Skeletal muscle tissue (tissue), 4 donors: ENCODE data around the gene TPRG1. TPM values are rescaled to one million over a fixed set of nuclear protein-coding genes. Genes with fewer than 3 reads are reported as not detected.

Experiments
- H3K27ac ChIP-seq: one replicate; pipeline ENCODE4 v1.7.0; 2013; ENCODE audit warnings: mild to moderate bottlenecking, low read depth, low read length, inconsistent platforms
- H3K27me3 ChIP-seq, 3 donors: one replicate each; pipeline ENCODE4 v1.7.0; 2013; ENCODE audit warnings: low read length in 3 of 3; ENCODE audit not compliant: control insufficient read depth in 3 of 3, insufficient read depth in 3 of 3
- H3K36me3 ChIP-seq, 3 donors: one replicate each; pipeline ENCODE4 v1.7.0; 2013; ENCODE audit warnings: low read length in 3 of 3; ENCODE audit not compliant: control insufficient read depth in 3 of 3, insufficient read depth in 3 of 3
- H3K4me1 ChIP-seq, 3 donors: one replicate each; pipeline ENCODE4 v1.7.0; 2013; ENCODE audit warnings: low read length in 3 of 3, mild to moderate bottlenecking in 3 of 3; ENCODE audit not compliant: control insufficient read depth in 3 of 3, insufficient read depth in 3 of 3
- H3K4me3 ChIP-seq, 3 donors: one replicate each; pipeline ENCODE4 v1.7.0; 2013; ENCODE audit warnings: low read length in 3 of 3
- H3K9ac ChIP-seq, 3 donors: one replicate each; pipeline ENCODE4 v1.7.0; 2013; ENCODE audit warnings: low read length in 3 of 3, mild to moderate bottlenecking in 3 of 3, moderate library complexity in 2 of 3, low read depth in 1 of 3
- H3K9me3 ChIP-seq, 3 donors: one replicate each; pipeline ENCODE4 v1.7.0; 2013; ENCODE audit warnings: low read length in 3 of 3; ENCODE audit not compliant: control insufficient read depth in 3 of 3
- total RNA-seq: library from RNA; depleted of rRNA; stranded (reverse); fragments of >200 nt; gene quantifications from one replicate; pipeline ENCODE4 v1.2.3, GENCODE V29; 2014
- donor health status: Osteomylitis.

Gene TPRG1
- total RNA-seq, 1 donor from 2014 or later, result 6.8 TPM

DNA sequence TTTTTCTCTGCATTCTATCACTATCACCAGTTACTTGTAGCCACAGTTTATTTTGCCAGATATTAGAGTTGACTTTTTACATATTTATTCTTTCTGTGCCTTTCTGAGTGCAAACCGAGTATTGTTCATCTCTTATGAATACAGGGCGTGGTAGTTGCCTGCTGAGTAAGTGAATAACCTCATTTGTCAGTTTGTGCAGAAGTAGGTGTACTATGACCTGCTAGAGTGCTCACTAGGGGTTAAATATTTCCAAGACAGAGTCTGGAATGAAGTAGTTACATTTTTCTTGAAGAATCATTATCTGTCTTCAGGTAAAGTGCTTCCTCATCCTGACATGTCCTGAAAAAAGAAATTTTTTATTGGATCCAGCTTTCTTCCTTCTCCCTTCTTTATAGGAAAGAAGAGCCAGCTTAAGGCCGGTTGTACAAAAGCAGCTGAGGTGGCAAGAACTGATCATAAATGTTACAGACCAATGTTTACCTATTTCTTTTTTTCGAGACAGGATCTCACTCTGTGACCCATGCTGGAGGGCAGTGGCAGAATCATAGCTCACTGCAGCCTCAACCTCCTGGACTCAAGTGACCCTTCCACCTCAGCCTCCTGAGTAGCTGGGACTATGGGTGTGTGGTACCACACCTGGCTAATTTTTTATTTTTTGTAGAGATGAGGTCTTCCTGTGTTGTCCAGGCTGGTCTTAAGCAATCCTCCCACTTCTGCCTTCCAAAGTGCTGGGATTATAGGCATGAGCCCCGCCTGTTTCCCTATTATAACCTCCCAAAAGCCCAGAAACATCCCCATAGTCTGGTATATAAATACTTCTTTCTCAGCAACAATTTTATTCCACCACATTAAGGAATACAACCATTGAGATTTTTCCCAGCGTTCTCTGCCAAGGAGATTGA lies 182.5 kb downstream of the TPRG1 start:
- H3K27ac ChIP-seq, result peak overlapping the region; percentile 76
- H3K9me3 ChIP-seq, result no peaks in the 10 kb centered on the region
- H3K36me3 ChIP-seq, result no peaks in the 10 kb centered on the region
- H3K4me3 ChIP-seq, result no peak overlapping the region
- peak overlapping the region in 2 of 3 donors; percentile 18 to 21 for H3K9ac ChIP-seq
- no peaks in the 10 kb centered on the region for H3K27me3 ChIP-seq
- peaks cover 10 to 26% (median 15%) of the 10 kb centered on the region in 3 donors for H3K4me1 ChIP-seq

DNA sequence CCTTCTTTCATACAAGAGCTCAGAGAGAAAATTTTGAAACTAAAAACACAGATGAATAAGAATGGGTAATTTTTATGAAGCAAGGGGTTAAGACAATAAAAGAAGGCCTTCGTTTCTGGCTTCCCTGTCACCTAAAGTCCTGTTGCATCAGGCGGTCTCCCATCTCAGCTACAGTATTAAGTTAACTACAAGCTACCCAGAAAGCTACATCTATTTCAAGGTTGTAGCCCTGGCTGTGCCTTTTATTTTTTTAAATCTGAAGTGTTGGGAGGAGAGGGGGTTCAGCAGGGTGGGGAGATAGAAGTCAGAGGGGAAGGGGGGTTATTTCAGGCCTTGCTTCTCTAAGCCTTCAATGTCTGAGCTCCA lies 183.3 kb downstream of the TPRG1 start:
- H3K4me3 ChIP-seq, result no peak overlapping the region
- H3K36me3 ChIP-seq, result no peaks in the 10 kb centered on the region
- peaks cover 10 to 28% (median 15%) of the 10 kb centered on the region in 3 donors for H3K4me1 ChIP-seq
- H3K27ac ChIP-seq, result peak overlapping the region; percentile 76
- peak overlapping the region in 2 of 3 donors; percentile 18 to 26 for H3K9ac ChIP-seq
- H3K9me3 ChIP-seq, result no peaks in the 10 kb centered on the region
- H3K27me3 ChIP-seq, result no peaks in the 10 kb centered on the region

DNA sequence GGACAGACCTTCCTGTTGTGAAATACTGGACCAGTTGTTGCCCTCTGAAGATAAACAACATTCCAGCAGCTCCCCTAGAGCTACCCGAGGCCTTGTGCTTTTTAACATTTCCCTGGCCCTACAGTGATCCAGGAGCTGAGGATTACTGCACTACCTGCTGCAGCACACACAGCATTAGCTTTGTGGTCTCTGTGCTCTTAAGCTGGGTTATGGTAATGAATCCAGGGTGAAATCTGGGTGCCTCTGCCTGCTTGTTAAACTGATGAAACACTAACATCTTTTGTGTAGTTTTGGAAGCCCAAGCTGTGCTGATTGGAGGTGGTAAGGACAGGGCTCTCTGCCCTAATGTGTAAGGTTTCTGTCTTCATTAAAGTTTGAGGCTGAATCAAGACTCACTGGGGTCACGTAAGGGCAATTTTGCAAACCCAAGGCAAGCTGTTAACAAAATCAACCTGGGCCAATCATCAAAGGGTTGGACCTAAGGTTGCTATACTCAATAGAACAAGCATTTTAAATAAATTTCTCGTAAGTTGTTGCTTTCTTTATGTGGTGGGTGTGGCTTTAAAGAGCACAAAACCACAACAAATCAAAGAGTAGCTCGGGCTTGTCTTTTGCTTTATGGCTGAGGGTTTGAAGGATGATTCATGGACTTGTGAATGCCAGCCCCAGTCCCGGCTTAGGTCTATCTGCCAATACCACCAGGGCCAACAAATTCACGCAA lies 183.9 kb downstream of the TPRG1 start:
- Histone ChIP-seq H3K4me1 (peaks cover 10 to 34% (median 15%) of the 10 kb centered on the region in 3 donors), H3K4me3 (peak overlapping the region in 1 of 3 donors; percentile 23), H3K9me3 (no peaks in the 10 kb centered on the region), H3K27ac (peak overlapping the region; percentile 76), H3K9ac (peak overlapping the region in 1 of 3 donors; percentile 8), H3K27me3 (no peaks in the 10 kb centered on the region), H3K36me3 (no peaks in the 10 kb centered on the region)

DNA sequence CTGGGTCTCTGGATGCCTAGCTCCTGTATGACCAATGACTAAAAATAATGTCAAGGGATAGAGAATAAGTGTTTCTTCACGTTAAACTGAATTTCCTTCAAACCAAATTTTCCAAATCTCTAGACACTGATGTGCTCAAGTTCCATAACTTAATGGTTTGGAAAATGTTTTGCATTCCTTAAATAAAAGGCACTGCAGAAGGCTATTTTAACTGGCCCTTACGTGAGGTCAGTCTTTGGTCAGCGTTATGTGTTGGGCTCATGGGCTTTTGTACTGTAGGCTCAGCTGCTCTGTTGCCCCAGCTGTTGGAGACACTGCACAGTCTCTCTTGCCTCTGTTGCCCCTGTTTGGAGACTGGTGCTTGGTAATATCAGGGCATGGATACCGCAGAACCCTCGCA lies 188.5 kb downstream of the TPRG1 start:
- H3K4me1 ChIP-seq, result peaks cover 14 to 25% (median 25%) of the 10 kb centered on the region in 3 donors
- H3K9ac ChIP-seq, result no peak overlapping the region
- H3K27ac ChIP-seq, result no peak overlapping the region

DNA sequence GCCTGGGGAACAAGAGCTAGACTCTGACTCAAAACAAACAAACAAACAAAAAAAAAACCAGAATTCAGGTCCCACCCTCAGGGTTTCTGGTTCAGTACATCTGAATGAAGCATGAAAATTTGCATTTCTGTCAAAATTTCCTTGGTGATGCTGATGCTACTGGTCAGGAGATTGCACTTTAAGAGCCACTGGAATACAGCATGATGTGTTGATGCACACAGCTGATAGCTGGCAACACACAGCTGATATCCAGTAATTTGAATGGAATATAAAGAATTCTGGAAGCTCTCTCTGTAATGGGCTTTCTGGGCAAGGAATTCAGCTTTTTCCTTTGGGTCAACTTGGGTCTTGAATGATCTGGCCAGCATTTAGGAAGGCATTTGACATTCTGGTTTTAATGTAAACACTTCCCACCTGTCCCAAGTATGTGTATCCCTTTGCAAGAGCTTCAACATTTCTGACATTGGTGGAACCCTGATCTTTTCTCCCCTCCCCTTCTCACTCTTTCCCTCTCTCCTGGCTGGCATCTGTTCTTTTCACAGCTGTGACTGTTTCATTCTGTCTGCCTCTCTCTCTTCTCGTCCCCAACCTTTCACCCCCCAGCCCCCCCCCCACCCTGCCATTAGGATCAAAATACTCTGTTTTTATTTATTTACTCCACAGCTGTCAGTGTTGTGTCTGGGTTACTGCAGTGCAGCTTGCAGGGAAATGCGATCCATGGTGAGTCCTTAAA lies 189.5 kb downstream of the TPRG1 start:
- peak overlapping the region in 1 of 3 donors; percentile 36 for H3K9ac ChIP-seq
- peaks cover 10 to 21% (median 21%) of the 10 kb centered on the region in 3 donors for H3K4me1 ChIP-seq
- H3K9me3 ChIP-seq, result no peaks in the 10 kb centered on the region
- H3K27ac ChIP-seq, result peak overlapping the region; percentile 78
- no peaks in the 10 kb centered on the region for H3K36me3 ChIP-seq
- no peaks in the 10 kb centered on the region for H3K27me3 ChIP-seq
- H3K4me3 ChIP-seq, result no peak overlapping the region

More for the DNA sequence above, 188.5 kb downstream of the TPRG1 start:
- H3K27me3 ChIP-seq, result no peaks in the 10 kb centered on the region
- no peak overlapping the region for H3K4me3 ChIP-seq
- H3K36me3 ChIP-seq, result no peaks in the 10 kb centered on the region
- H3K9me3 ChIP-seq, result no peaks in the 10 kb centered on the region

DNA sequence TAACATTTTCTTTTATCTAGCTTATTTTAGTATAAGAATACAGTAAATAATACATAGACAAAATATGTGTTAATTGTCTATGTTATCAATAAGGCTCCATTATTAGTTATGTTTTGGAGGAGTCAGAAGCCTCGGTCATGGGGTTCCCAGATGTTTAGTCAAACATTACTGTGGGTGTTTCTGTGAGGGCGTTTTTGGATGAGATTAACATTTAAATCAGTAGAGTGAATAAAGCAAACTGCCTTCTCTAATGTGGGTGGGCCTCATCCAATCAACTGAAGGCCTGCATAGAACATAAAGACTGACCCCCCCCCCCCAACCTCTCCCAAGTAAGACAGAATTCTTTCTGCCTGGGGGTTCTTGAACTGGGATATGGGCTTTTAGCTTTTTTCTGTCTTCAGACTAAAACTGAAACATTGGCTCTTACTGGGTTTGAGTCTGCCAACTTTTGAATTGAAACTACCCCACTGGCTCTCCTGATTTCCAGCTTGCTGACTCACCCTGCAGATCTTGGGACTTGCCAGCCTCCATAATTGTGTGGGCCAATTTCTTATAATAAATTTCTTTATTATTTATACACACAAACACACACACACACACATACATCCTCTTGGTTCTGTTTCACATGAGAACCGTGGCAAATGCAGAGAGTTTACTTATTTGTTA lies 192.0 kb downstream of the TPRG1 start:
- Histone ChIP-seq H3K36me3 (no peaks in the 10 kb centered on the region), H3K4me3 (no peak overlapping the region), H3K27me3 (no peaks in the 10 kb centered on the region), H3K9me3 (no peaks in the 10 kb centered on the region), H3K27ac (peak overlapping the region; percentile 78), H3K4me1 (peaks cover 10 to 25% (median 24%) of the 10 kb centered on the region in 3 donors), H3K9ac (no peak overlapping the region)

DNA sequence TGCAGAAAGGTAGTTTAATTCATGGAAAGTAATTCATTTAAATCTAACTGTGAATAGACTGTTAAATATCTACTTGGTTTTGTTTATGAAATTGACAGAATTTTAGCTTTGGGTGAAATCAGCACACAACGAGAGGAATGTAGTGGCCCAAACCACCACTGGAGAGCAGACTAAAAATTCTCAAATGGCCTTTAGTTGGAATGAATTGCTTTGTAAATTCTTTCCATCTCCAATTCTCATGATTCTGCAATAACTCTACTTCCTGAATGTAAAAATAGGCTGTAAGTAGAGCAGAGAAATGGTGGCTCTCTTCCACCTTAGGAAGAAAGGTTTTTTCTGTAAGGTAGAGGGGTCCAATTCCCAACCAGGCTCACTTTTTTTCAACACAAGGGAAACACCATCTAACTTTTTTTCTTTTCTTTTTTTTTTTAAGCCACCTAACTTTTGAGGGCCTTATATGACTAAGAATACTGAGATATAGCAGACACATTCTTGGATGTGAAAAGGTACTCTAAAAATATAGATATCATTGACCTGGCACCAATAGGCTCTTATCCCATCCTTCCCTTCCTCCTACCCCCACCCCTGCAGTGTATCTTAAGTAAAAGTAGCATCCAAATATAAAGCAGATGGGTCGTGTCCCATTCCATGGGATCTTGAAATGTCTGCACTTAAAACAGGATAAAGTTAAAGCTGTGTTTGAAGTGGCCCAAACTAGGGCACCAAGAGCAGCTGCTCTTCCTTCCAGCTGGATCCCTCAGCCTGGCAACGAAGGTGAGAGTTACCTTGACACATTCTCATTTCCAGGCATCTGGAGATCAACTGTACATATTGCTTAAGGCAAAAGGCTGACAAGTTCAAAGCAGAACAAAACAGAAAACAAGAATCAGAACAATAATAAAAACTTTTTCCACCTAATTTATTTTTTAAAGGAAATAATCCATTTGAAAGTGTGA lies 194.1 kb downstream of the TPRG1 start:
- Histone ChIP-seq H3K36me3 (no peaks in the 10 kb centered on the region), H3K4me1 (peaks cover 10 to 24% (median 16%) of the 10 kb centered on the region in 3 donors), H3K27me3 (no peaks in the 10 kb centered on the region), H3K4me3 (peak overlapping the region in 1 of 3 donors; percentile 9), H3K9me3 (no peaks in the 10 kb centered on the region), H3K27ac (peak overlapping the region; percentile 57), H3K9ac (no peak overlapping the region)

GRCh38 chr3:189368384-189368783 lies 196.6 kb downstream of the TPRG1 start:
- H3K4me3 ChIP-seq, result no peak overlapping the region

More at GRCh38 chr3:189368384-189368783, 196.6 kb downstream of the TPRG1 start:
- Histone ChIP-seq H3K27ac (no peak overlapping the region), H3K27me3 (no peaks in the 10 kb centered on the region), H3K9me3 (no peaks in the 10 kb centered on the region), H3K9ac (no peak overlapping the region), H3K4me1 (peaks cover 3 to 10% (median 8%) of the 10 kb centered on the region in 3 donors), H3K36me3 (no peaks in the 10 kb centered on the region)
